Neural cell (in vitro differentiated cells): ENCODE results near the gene SEC24C.

Experiments
- CTCF ChIP-seq: fragments of 450-650 bp; IDR thresholded peaks from 2 replicates; pipeline ENCODE4 v1.5.1; 2014; ENCODE audit warnings: antibody characterized with exemption, mild to moderate bottlenecking, moderate library complexity; ENCODE audit not compliant: poor library complexity, severe bottlenecking
- EP300 ChIP-seq: fragments of 450-650 bp; conservative IDR thresholded peaks from 2 replicates; pipeline ENCODE4 v1.6.1; 2014; ENCODE audit warnings: antibody characterized with exemption, mild to moderate bottlenecking, moderate library complexity; ENCODE audit not compliant: poor library complexity, severe bottlenecking
- EZH2 ChIP-seq: fragments of 200-600, 300-800 bp; shearing (Covaris generic), sonication (generic); IDR thresholded peaks from 2 replicates; pipeline ENCODE4 v1.6.1; 2014; ENCODE audit warnings: antibody characterized with exemption, low read length, borderline replicate concordance, mild to moderate bottlenecking; ENCODE audit not compliant: insufficient read depth, poor library complexity, severe bottlenecking
- POLR2AphosphoS5 ChIP-seq: IDR thresholded peaks from 2 replicates; pipeline ENCODE4 v1.6.1; 2012
- REST ChIP-seq: IDR thresholded peaks from 2 replicates; pipeline ENCODE4 v1.6.1; 2012; ENCODE audit warnings: borderline replicate concordance

GRCh38 chr10:73717556-73717955 is 26.6 kb upstream of the SEC24C start:
- TF ChIP-seq POLR2AphosphoS5 (no peak), REST (no peak), EZH2 (no peak), CTCF (no peak), EP300 (no peak)
